Nucleus accumbens (tissue), 56 donors: ENCODE data around the gene CPN2.
A peak's percentile ranks its signal among the peaks of the same experiment; 100 is the strongest.

Experiments used
- DNase-seq, 56 donors: peaks; one replicate each; lab custom pipeline; 2025; lab: John Stamatoyannopoulos, UW

Gene CPN2

GRCh38 chr3:194351080-194351672, at the start of gene CPN2:
Gene CPN2 (minus strand): TSS chr3:194351328. CDS start chr3:194342702, 8,626 bp downstream.
- no peak for DNase-seq

- no peak for DNase-seq
Observed at GRCh38 chr3:194399874-194400411, 48.8 kb upstream of the CPN2 start.

GRCh38 chr3:194399166-194399565, 48.0 kb upstream of the CPN2 start, which contains the start of gene GP5:
Gene GP5 (minus strand): TSS chr3:194399266. CDS start chr3:194398282, 984 bp downstream.
- DNase-seq = no peak

GRCh38 chr3:194397757-194398312, 46.7 kb upstream of the CPN2 start:
- DNase-seq = no peak

- no peak for DNase-seq
Observed at GRCh38 chr3:194396859-194397756, 46.0 kb upstream of the CPN2 start.

- DNase-seq = no peak
Observed at GRCh38 chr3:194396539-194396858, 45.4 kb upstream of the CPN2 start.

- DNase-seq = peak in 27 of 56 donors; percentile 11 to 71 (median 32)
Observed at GRCh38 chr3:194395778-194396538, 44.8 kb upstream of the CPN2 start.

- peak in 1 of 56 donors; percentile 6 for DNase-seq
Observed at GRCh38 chr3:194395212-194395611, 44.1 kb upstream of the CPN2 start.

GRCh38 chr3:194392576-194392975, 41.4 kb upstream of the CPN2 start:
- no peak for DNase-seq

- no peak for DNase-seq
Observed at GRCh38 chr3:194390835-194391234, 39.7 kb upstream of the CPN2 start.

- DNase-seq = no peak
Observed at GRCh38 chr3:194389269-194389668, 38.1 kb upstream of the CPN2 start.

GRCh38 chr3:194387926-194388418, 36.8 kb upstream of the CPN2 start:
- DNase-seq = no peak

GRCh38 chr3:194387276-194387675, 36.1 kb upstream of the CPN2 start:
- no peak for DNase-seq

GRCh38 chr3:194386648-194387047, 35.5 kb upstream of the CPN2 start:
- DNase-seq = no peak

GRCh38 chr3:194386066-194386465, 34.9 kb upstream of the CPN2 start:
- no peak for DNase-seq

GRCh38 chr3:194384569-194385001, 33.5 kb upstream of the CPN2 start:
- DNase-seq = no peak

GRCh38 chr3:194384156-194384555, 33.0 kb upstream of the CPN2 start:
- DNase-seq = no peak

- no peak for DNase-seq
Observed at GRCh38 chr3:194383276-194383940, 32.3 kb upstream of the CPN2 start.

GRCh38 chr3:194382892-194383223, 31.7 kb upstream of the CPN2 start:
- DNase-seq = no peak
